Parathyroid adenoma (tissue), 2 donors: ENCODE data around the gene DCAF10.
A peak's percentile ranks its signal among the peaks of the same experiment; 100 is the strongest.

Experiments used
- H2AFZ ChIP-seq: fragments of 300-600 bp; sonication (generic); one replicate; pipeline ENCODE4 v1.7.0; 2017; ENCODE audit warnings: antibody characterized with exemption, mild to moderate bottlenecking
- H3K27ac ChIP-seq: fragments of 300-600 bp; sonication (generic); one replicate; pipeline ENCODE4 v1.7.0; 2017
- H3K27me3 ChIP-seq: fragments of 300-600 bp; sonication (generic); one replicate; pipeline ENCODE4 v1.7.0; 2017; ENCODE audit warnings: low read length; ENCODE audit not compliant: control insufficient read depth, insufficient read depth
- H3K36me3 ChIP-seq: fragments of 300-600 bp; sonication (generic); one replicate; pipeline ENCODE4 v1.7.0; 2017; ENCODE audit warnings: low read length; ENCODE audit not compliant: control insufficient read depth, insufficient read depth
- H3K4me1 ChIP-seq: fragments of 300-600 bp; sonication (generic); one replicate; pipeline ENCODE4 v1.7.0; 2017; ENCODE audit warnings: control low read depth
- H3K4me2 ChIP-seq: fragments of 300-600 bp; sonication (generic); one replicate; pipeline ENCODE4 v1.7.0; 2017; ENCODE audit warnings: low read length
- H3K4me3 ChIP-seq: fragments of 300-600 bp; sonication (generic); one replicate; pipeline ENCODE4 v1.7.0; 2017; ENCODE audit warnings: low read depth, low read length
- H3K79me2 ChIP-seq: fragments of 300-600 bp; sonication (generic); one replicate; pipeline ENCODE4 v1.7.0; 2017; ENCODE audit warnings: control low read depth
- H3K9ac ChIP-seq: fragments of 300-600 bp; sonication (generic); one replicate; pipeline ENCODE4 v1.7.0; 2017; ENCODE audit warnings: mild to moderate bottlenecking
- H3K9me3 ChIP-seq: fragments of 300-600 bp; sonication (generic); one replicate; pipeline ENCODE4 v1.7.0; 2017; ENCODE audit warnings: low read length; ENCODE audit not compliant: control insufficient read depth
- TF ChIP-seq, protein P1 (sequence below): fragments of 300-600 bp; sonication (generic); IDR thresholded peaks from one replicate; pipeline ENCODE4 v1.7.0; 2017; ENCODE audit warnings: antibody characterized with exemption, mild to moderate bottlenecking
- donor health status: primary hyperparathyroidism.

Gene DCAF10

DNA sequence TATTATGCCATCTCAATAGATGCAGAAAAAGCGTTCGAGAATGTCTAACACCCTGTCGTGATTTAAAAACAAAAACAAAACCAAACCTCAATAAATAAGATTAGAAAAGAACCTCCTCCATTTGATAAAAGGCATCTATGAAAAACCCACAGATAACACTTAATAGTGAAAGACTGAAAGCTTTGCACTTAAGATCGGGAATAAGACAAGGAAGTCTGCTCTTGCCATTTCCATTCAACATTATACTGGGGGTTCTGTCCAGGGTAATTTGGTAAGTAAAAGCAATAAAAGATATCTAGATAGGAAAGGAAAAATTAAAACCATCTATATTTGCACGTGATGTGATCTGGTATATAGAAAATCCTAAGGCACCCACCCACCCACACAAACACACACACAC is 8.5 kb upstream of the DCAF10 start:
- H3K4me3 ChIP-seq = no peak overlapping the region
- no peaks in the 10 kb centered on the region for H3K4me1 ChIP-seq
- no peak overlapping the region for H2AFZ ChIP-seq
- TF ChIP-seq, protein P1, sequence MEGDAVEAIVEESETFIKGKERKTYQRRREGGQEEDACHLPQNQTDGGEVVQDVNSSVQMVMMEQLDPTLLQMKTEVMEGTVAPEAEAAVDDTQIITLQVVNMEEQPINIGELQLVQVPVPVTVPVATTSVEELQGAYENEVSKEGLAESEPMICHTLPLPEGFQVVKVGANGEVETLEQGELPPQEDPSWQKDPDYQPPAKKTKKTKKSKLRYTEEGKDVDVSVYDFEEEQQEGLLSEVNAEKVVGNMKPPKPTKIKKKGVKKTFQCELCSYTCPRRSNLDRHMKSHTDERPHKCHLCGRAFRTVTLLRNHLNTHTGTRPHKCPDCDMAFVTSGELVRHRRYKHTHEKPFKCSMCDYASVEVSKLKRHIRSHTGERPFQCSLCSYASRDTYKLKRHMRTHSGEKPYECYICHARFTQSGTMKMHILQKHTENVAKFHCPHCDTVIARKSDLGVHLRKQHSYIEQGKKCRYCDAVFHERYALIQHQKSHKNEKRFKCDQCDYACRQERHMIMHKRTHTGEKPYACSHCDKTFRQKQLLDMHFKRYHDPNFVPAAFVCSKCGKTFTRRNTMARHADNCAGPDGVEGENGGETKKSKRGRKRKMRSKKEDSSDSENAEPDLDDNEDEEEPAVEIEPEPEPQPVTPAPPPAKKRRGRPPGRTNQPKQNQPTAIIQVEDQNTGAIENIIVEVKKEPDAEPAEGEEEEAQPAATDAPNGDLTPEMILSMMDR = no peak
- H3K4me2 ChIP-seq = no peak overlapping the region
- no peak overlapping the region for H3K27ac ChIP-seq
- H3K9ac ChIP-seq = no peak overlapping the region
- no peaks in the 10 kb centered on the region for H3K79me2 ChIP-seq
- H3K9me3 ChIP-seq = no peaks in the 10 kb centered on the region
- no peaks in the 10 kb centered on the region for H3K27me3 ChIP-seq
- H3K36me3 ChIP-seq = no peaks in the 10 kb centered on the region

DNA sequence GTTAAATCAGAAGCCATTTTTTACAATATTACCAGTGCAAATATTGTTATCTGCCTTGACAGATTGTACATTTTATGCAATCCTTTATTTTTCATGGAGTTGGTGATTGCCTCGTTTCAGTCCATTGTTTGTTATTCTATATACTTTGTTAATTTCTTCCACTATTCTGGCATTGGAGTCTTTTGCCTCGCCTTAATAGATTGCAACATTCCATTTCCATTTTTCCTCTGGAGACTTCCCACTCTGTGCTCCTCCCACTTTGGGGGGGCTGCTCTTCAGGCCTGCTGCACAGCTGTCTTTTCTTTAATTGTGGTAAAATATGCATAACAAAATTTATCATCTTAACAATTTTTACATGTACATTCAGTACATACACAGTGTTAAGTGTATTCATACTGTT is 4.4 kb upstream of the DCAF10 start:
- Histone ChIP-seq H3K27me3 (no peaks in the 10 kb centered on the region), H3K4me3 (no peak overlapping the region), H3K4me1 (no peaks in the 10 kb centered on the region), H3K79me2 (no peaks in the 10 kb centered on the region), H3K9ac (no peak overlapping the region), H3K4me2 (no peak overlapping the region), H2AFZ (no peak overlapping the region), H3K27ac (no peak overlapping the region), H3K9me3 (no peaks in the 10 kb centered on the region), H3K36me3 (no peaks in the 10 kb centered on the region)
- TF ChIP-seq, protein P1 = no peak

GRCh38 chr9:37798677-37799076 is 1.9 kb upstream of the DCAF10 start:
- Histone ChIP-seq H3K4me3 (no peak overlapping the region), H3K79me2 (peaks cover 11% of the 10 kb centered on the region), H2AFZ (no peak overlapping the region), H3K9me3 (no peaks in the 10 kb centered on the region), H3K4me1 (no peaks in the 10 kb centered on the region), H3K27me3 (no peaks in the 10 kb centered on the region), H3K27ac (no peak overlapping the region), H3K9ac (no peak overlapping the region), H3K4me2 (no peak overlapping the region), H3K36me3 (no peaks in the 10 kb centered on the region)
- TF ChIP-seq, protein P1 = no peak

DNA sequence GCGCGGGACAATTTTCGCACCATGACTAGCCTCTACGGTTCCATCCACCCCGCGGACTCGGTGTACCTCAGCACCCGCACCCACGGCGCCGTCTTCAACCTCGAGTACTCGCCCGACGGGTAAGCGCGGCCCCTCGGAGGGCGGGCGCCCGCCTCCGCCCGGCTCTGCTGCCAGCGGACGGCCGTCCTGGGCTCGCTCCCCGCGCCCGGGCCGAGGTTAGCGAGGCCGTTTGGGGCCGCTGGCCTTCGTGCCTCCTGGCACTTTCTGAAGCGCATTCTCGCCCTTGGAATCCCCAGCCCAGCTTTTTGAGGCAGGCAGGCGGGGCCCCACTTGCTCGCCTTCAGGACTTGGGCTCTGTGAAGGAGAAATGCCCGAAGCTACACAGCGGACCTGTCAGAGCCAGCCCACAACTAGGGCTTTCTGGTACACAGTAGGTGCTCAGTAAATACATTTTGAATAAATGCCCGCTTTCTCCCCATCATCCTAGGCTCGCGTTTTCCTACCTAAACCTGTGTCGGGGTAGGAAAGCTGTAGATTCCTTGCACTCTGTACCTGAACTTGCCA is 772 bp downstream of the DCAF10 start:
- Histone ChIP-seq H3K27ac (peak overlapping the region; percentile 70), H3K9me3 (no peaks in the 10 kb centered on the region), H3K4me1 (no peaks in the 10 kb centered on the region), H3K4me3 (peak overlapping the region; percentile 76), H3K36me3 (no peaks in the 10 kb centered on the region), H2AFZ (peak overlapping the region; percentile 91), H3K79me2 (peaks cover 17% of the 10 kb centered on the region), H3K9ac (peak overlapping the region; percentile 53), H3K27me3 (no peaks in the 10 kb centered on the region), H3K4me2 (peak overlapping the region; percentile 95)
- TF ChIP-seq, protein P1 = no peak
